Measurements from ENCODE around the gene SOX18.

SOX18 gene

GRCh38 chr20:64051561-64052325 is 2.3 kb upstream of the SOX18 start:
- no peak for DNase-seq (ENCODE audit: low spot score)

- DNase-seq (ENCODE audit: low spot score): no peak
These were observed 1.6 kb upstream of the SOX18 start for GRCh38 chr20:64051033-64051452.

GRCh38 chr20:64050261-64051032 is 1.0 kb upstream of the SOX18 start:
- DNase-seq (ENCODE audit: low spot score): no peak

GRCh38 chr20:64049878-64050260 is 430 bp upstream of the SOX18 start:
- no peak for DNase-seq (ENCODE audit: low spot score)

- DNase-seq (ENCODE audit: low spot score): no peak
These were observed 916 bp downstream of the SOX18 start for GRCh38 chr20:64048402-64049044.

GRCh38 chr20:64047968-64048401 is 1.5 kb downstream of the SOX18 start:
- no peak for DNase-seq (ENCODE audit: low spot score)

GRCh38 chr20:64047046-64047389 is 2.4 kb downstream of the SOX18 start:
- DNase-seq (ENCODE audit: low spot score): no peak

- DNase-seq (ENCODE audit: low spot score): no peak
These were observed 4.0 kb downstream of the SOX18 start for GRCh38 chr20:64045346-64046011.

GRCh38 chr20:64044484-64045247 is 4.8 kb downstream of the SOX18 start:
- DNase-seq (ENCODE audit: low spot score): no peak

- DNase-seq (ENCODE audit: low spot score): no peak
These were observed 5.7 kb downstream of the SOX18 start for GRCh38 chr20:64043768-64044167.

GRCh38 chr20:64042054-64042781 is 7.2 kb downstream of the SOX18 start:
- DNase-seq (ENCODE audit: low spot score): no peak

- no peak for DNase-seq (ENCODE audit: low spot score)
These were observed 7.7 kb downstream of the SOX18 start for GRCh38 chr20:64041781-64042053.

- DNase-seq (ENCODE audit: low spot score): no peak
These were observed 8.2 kb downstream of the SOX18 start for GRCh38 chr20:64041040-64041780.

- DNase-seq (ENCODE audit: low spot score): no peak
These were observed 9.0 kb downstream of the SOX18 start for GRCh38 chr20:64040231-64041039.

GRCh38 chr20:64039293-64040160 is 9.9 kb downstream of the SOX18 start:
- DNase-seq (ENCODE audit: low spot score): no peak

GRCh38 chr20:64038565-64039292 is 10.7 kb downstream of the SOX18 start:
- peak; percentile 76 for DNase-seq (ENCODE audit: low spot score)

- no peak for DNase-seq (ENCODE audit: low spot score)
These were observed 11.2 kb downstream of the SOX18 start for GRCh38 chr20:64038224-64038564.

Measured in CD4-positive, alpha-beta T cell treated with Interleukin-15 for 4 hours (primary cell).